ENCODE measurements around the gene ZCCHC14.
A peak's percentile ranks its signal among the peaks of the same experiment; 100 is the strongest.

The ZCCHC14 gene

DNA sequence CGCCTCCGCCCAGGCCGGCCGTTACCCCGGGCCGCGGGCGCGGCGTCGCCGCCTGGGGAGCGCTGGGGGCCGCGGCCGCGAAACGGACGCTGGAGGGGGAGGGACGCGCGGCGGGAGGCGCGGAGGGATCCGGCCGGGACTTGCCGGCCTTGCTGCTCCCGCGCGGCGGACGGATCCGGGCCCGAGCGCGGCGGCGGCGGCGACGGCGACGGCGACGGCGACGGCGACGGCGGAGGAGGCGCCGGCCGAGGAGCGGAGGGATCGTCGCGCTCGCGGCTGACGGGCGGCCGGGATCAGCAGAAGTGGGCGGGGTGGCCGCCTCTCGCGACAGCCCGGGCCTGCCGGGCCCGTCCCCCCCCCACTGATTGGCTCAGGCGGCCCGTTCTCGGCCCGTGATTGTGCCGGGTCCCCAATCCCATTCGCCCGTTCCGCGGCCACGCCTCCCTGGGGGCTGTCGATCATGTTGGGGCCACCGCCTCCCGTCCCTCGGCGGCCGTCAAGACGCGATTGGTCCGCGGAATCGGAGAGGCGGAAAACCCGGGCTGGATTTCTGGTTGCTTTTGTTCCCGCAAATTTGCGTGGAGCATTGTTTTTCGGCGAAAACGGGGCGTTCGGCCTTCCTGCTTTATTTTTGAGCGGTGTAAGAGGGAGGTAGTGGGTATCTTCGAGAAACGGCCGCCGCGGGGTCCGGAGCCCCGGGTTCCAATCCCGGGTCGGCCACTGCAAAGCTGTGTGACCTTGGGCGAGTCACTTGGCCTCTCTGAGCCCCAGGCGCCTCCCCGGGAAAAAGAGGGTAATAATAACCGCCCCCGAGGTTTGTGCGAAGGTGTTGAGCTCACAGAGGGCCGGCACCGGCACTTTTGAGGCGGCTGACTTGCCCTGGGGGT lies at the start of gene ZCCHC14:
Gene ZCCHC14, minus strand, starts transcription at position 304 of the 887 bp plus-strand sequence. CDS start 786 bp downstream, outside the sequence.
- peak; percentile 100 for DNase-seq

DNA sequence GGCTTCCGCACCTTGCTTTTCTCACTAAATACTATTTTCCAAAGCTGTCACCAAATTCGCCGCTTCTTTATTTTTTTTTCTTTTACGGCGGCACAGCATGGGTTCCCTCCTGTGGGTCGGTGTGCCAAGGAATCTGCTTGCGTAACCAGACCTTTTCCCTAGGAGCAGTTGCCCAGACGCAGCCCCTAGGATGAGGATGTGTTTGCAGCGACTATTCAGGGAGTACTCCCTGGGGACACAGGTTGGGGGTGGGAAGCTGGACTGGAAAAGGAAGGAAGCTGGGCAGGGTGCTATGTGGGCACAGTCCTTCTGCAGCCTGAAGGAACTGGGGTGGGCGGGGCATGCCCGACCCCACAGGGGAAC lies 49.0 kb upstream of the ZCCHC14 start:
- no peak for DNase-seq

DNA sequence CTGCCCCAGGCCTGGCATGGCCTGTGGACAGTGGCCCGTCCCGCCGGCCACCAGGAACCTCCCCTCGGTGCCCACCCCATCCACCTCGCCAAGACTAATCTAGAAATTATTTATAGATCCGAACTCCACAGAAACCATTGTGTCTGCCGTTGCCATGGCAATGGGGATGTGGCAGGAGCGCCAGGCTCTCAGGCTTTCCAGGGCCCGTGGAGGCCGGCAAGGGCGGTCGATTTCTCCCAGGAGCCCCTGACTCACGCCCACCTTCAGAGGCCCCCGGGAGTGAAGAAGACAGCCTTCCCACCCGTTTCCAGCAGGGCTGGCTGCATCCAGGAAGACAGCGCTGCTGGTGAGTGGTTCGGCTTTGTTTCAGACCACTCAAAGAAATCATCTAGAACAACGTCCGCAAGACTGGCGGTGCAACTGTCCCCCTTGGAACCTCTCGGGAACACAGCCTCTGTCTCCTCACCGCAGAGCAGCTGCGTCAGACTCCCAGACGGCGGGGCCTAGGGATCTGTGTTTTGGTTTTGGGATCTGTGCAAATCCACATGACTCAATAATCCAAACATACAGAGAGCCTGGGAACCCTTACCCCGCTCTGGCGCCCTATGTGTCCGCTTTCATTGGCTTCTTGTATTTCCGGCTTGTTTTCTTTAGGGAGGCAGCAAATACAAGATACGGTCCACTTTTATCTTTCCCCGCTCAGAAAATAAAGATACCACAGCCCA lies 48.5 kb upstream of the ZCCHC14 start:
- no peak for DNase-seq

DNA sequence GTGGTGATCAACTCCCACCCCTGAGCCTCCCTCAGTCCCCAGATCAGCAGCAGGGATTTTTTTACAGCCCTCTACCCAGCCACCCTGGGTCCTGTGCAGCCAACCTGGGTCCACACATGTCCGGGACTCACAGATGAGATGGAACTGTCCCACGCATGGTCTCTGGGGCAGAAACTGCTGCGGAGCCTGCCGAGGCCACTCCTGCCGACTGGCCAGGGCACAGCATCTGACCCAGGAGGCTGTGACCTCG lies 48.0 kb upstream of the ZCCHC14 start:
- no peak for DNase-seq

DNA sequence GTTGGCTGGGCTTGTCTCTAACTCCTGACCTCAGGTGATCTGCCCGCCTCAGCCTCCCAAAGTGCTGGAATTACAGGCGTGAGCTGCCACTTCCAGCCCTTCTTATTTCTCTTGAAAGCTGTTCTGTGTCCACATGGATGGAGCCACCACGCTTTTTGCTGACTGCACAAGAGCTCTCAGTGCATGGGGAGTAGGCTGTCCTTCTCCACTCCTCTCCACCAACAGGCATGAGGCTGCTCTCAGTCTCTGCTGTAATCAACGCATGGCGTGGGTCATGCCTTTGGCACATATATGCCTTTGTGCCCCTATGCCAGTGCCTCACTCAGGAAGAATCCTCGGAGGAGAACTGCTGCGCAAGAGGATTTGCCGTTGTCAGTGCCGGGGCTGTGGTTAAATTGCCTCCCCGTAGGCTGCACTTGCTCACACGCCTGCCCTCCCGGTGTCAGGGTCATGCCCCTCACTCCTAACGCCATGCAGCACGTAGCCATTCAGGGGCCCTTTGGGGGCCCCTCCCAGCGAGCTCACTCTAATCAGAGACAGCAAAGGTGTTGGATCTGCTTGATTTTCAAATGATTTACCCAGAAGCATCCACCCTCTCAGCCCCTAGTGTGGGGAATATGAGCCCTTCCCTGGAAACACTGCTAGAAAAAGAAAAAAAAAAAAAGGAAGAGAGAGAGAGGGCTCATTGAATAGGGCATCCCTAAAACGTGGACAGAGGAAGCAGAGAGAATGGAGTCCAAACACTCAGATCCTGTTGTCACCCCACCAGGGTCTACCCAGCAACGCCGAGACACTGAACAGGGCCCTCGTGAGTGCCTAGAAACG lies 47.5 kb upstream of the ZCCHC14 start:
- no peak for DNase-seq

DNA sequence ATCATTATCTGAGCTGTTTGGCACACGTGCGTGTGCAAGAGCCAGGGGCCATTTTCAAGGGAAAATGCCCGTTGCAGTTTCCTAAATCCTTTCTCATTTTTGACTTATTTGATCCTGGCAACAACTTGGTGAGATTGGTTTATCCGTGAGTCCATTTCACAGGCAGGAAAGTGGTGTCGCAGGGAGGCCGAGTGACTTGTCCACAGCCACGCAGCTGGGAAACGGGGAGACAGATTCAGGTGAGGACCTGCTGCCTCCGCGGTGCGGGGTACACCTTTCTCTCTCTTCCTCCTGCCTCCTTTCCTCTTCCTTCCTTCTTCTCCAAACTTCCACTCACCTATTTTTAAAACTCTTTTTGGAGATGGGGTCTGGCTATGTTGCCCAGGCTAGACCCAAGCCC lies 46.3 kb upstream of the ZCCHC14 start:
- DNase-seq: no peak

DNA sequence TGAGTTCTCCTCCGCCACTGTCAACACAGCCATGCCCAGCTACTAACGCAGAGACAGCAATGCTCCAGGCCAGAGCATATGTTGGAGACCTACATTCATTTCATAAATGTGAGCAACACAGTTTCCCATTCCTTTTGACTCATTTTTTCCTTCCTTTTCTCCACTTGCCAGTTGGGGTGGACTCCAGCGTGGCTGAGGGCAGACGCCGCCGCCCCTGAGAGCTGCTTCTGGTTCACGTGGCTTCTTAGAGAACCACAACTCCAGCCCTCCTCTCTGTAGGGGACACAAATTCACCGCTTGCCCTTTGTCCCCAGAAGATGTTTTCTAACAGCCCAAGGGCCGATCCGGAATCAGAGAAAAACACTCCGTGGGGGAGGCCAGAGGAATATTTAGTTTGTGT lies 45.8 kb upstream of the ZCCHC14 start:
- no peak for DNase-seq

DNA sequence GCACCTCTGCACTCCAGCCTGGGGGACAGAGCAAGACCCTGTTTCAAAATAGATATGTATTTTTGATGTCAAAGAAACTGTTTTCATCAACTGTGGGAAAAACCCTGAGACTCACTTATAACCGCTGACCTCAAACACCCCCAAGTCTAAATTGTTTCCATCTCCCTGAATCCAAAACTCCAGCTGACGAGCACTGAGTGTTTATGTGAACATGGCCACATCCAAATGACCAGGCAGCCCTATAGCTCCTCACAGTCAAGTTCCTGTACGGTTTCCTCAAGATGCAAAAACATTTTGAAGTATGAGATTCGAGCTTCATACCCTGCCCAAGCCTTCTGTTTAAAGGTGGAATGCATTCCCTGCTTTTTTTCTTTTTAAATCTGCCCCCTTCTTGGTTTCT lies 45.3 kb upstream of the ZCCHC14 start:
- DNase-seq: no peak

DNA sequence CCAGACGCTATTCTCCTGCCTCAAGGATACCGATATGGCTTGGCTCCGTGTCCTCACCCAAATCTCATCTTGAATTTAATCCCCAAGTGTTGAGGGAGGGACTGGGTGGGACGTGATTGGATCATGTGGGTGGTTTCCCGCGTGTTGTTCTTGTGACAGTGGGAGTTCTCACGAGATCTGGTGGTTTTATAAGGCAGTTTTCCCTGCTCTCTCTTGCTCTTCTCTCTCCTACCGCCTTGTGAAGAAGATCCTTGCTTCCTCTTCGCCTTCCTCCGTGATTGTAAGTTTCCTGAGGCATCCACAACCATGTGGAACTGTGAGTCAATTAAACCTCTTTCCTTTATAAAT lies 43.9 kb upstream of the ZCCHC14 start:
- no peak for DNase-seq

DNA sequence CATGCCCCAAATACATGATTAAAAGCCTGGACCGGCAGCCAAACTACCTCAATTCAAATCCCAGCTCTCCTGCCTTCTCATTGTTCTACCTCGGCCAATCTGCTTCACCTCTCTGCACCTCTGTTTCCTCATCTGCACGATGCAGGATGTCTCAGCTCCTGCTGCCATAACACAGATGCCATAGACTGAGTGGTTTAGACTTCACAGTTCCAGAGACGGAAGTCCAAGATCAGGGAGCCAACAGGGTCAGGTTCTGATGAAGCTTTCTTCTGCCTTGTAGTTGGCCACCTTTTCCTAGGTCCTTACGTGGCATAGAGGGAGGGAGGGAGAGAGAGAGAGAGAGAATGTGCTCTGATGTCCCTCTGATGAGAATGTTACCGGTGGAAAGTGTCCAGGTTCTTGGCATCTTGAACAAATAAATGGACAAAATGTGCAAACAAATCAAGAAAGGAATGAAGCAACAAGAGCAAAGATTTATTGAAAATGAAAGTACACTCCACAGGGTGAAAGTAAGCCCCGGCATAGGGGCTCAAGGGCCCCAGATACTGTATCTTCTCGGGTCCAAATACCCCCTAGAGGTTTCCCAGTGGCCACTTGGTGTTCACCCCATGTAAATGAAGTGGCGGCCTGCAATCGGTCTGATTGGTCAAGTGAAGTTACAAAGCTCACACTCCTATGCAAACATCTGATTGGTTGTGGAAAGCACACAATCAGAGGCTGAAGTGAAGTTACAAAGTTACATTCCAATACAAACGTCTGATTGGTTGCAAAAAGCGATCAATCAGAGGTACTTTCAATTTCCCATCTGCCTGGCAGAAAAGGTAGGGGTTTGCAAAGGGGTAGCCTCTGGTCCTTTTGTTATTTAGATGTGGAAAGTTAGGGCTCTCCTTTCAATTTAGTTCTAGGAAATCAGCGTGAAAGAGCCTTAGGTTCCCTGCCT lies 43.3 kb upstream of the ZCCHC14 start:
- no peak for DNase-seq

DNA sequence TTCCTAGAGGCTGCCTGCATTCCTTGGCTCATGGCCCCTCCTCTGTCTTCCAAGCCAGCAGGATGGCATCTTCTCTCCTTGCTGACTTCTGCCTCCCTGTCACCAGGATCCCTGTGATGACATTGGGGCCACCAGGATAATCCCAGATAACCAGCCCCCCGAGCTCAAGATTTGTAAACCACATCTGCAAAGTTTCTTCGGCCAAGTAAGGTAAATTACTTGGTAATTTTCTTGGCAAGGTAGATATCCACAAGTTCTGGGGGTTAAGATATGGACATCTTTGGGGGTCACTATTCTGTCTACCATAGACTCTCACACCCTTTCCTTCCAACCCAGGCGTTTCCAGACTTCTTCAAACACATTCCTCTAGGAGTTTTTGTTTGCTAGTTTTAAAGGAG lies 42.6 kb upstream of the ZCCHC14 start:
- no peak for DNase-seq

DNA sequence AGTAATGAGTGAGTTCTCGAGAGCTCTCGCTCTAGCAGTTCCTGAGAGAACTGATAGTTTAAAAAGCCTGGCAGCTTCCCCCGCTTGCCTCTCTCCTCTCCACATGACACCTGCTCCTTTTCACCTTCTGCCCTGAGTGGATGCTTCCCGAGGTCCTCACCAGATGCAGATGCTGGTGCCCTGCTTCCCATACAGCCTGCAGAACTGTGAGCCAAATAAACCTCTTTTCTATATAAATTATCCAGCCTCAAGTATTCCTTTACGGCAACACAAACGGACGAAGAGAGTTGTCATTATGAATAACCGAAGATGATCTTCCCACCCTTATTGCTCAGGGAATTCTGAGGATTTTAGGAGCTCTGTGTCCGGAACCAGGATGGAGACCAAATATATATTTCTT lies 41.9 kb upstream of the ZCCHC14 start:
- DNase-seq: no peak

DNA sequence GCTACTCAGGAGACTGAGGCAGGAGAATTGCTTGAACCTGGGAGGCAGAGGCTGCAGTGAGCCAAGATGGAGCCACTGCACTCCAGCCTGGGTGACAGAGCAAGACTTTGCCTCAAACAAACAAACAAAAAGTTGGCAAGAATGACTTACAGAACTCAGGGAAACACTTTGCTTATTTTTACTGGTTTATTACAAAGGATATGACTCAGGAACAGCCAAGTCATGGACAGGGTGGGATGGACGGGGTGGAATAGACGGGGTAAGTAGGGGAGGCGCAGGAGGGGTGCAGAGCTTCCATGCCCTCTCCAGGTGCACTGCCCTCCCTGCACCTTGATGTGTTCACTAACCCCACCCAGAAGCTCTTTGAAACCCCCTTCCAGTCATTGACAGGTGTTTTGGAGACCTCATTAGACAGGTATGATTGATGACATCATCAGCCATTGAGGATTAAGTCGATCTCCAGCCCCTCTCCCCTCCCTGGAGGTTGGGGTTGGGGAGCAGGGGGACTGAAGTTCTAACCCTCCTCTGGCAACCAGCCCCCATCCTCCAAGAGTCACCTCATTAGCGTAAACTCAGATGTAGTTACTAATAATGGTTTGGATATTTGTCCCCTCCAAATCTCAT lies 41.3 kb upstream of the ZCCHC14 start:
- no peak for DNase-seq

DNA sequence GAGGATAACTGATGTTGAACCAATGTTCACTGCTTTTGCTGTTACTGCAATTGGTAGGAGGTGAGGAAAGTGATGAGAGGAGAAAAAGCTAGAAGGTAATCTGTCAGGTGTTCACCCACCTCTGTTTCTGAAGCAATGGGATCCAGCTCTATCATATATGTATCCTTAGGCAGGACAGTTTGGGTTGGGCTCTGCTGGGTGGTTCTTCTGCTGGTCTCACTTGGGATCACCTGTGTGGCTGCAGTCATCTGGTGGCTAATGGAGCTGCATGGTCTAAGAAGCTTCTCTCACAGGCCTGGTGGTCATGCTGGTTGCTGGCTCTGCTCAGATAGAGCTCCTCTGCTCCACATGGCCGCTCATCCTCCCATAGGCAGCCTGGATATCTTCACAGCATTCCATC lies 40.2 kb upstream of the ZCCHC14 start:
- no peak for DNase-seq

DNA sequence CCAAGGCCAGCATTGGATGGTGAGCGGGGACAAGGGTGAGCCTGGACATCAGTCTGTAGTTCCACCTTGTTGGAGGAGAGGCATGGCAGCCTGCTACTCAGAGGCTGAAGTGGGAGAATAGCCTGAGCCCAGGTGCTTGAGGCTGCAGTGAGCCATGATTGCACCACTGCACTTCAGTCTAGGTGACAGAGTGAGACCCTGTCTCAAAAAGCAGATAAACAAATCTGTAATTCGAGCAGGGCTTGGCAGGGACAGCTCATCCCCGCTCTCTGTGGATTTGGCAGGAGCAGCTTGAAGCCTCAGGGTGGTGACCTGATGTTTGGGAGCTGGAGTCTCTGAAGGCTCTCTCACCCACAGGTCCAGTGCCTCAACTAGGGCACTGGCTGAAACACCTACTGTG lies 38.6 kb upstream of the ZCCHC14 start:
- DNase-seq: no peak

DNA sequence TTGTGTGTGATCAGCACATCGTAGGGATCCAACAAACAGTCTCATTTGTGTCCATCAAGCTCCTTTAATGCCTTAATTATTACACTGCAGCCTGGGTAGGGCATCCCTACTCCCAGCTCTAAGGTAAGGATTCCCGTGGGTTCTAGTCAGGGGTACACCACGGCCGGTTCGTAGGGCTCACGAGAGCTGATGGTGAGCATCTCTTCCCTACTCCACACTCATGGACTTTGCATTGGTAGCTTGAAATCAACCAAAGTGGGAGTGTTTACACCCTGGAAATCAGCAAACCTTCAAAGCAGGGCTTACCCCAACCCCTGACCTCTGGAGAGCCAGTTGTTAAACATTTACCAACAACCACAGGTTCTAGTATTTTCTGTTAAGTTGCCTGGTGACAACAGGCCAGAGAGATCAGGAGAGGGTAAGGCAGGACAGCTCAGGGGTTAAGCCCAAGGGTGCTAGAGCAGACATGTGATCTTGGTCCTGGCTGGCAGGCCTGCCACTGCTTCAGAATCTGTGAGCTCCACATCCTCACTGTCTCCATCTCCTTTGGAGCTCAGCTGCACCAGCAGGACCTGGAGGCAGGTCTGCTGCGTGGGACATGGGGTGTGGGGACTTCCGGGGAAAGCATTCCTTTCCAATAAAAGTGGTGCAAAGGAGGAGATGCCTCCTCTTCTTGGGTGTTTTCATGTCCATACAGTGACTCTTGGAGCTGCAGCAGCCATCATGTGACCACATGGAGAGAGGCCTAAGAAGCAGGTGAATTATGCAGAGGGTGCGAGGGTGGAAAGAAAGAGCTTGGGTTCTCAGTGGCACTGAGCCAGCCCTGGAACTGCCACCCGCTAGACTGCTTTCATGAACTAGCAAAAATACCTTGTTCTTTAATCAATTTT lies 36.1 kb upstream of the ZCCHC14 start:
- no peak for DNase-seq

DNA sequence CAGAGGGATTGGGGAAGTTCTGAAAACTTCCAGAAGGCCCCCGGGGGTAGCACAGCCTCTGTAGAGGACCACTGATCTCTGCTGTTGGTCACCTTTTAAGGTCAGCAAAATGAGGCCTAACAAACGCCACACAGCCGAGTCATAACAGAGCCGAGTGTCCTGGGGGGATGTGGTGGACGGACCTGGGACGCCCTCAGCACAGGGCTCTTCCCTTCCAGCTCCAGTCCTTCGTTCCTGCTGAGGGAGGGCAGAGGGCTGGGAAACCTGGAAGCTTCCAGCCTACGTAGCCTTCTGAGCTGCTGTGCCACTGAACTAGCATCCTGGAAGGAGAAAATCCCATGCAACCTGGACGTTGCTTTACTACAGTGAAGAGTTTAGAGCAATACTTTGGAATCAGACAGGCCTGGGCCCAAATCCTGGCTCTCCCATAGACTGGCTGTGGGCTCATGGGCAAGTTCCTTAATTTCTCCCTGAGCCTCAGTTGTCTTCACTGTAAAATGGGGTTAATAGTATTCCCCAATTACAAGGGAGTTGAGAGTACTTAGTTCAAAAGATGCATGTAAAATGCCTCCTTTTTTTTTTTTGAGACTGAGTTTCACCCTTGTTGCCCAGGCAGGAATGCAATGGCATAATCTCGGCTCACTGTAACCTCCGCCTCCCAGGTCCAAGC lies 34.4 kb upstream of the ZCCHC14 start:
- no peak for DNase-seq

DNA sequence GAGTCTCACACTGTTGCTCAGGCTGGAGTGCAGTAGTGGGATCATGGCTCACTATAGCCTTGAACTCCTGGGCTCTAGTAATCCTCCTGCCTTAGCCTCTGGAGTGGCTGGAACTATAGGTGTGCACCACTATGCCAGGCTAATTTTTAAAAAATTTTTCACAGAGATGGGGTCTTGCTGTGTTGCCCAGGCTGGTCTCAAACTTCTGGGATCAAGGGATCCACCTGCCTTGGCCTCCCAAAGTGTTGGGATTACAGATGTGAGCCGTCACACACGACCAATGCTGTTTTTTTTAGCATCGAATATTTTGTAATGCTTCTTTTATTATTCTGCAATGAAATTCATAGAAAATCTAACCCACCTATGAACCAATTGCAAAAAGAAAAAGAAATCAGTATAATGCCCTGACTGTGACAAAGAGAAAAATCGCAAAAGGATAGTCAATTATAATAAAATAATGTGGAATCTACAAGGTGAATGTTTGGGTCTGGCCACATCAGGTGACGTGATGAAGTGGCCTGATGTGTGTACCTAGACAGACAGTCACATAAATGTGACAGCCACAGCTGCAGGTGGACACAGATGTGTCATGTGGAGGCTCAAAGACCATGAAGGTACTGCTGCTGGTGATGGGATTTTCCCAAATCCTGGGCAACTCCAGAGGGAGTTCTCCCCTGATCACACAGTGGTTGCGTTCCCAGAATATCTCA lies 33.6 kb upstream of the ZCCHC14 start:
- DNase-seq: no peak

DNA sequence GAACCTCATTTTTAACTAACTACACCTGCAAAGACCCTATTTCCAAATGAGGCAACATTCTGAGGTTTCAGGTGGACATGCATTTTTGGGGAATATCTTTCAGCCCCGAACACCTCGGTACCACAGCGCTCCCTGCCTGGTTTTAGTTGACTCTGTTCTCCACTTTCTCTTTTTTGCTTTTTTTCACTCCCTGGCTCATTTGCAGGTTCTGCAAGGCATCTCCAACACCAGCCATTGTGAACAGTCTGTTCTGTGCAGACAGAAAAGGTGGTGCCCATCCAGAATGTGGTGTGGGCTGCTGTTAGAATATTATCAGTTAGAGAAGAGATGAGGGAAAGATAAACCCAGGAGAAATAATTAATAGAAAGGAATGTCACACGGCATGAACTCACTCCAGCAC lies 32.5 kb upstream of the ZCCHC14 start:
- no peak for DNase-seq

DNA sequence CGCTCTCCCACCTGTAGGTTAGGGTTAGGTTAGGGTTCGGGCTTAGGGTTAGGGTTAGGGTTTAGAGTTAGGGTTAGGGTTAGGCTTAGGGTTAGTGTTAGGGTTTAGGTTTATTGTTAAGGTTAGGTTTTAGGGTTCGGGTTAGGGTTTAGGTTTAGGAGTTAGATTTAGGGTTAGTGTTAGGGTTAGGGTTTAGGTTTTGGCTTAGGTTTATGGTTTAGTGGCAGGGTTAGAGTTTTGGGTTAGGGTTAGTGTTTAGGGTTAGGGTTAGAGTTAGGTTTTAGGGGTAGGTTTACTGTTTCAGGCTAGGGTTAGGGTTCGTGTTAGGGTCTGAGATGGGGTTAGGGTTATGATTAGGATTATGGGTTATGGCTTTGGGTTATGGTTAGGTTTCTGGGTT lies 31.6 kb upstream of the ZCCHC14 start:
- no peak for DNase-seq
